Right lobe of liver (tissue), 6 donors: ENCODE measurements around the gene ADGRF1. TPM values are rescaled to one million over a fixed set of nuclear protein-coding genes. Genes with fewer than 3 reads are reported as not detected.
A peak's percentile ranks its signal among the peaks of the same experiment; 100 is the strongest.

ENCODE experiments used
- ATAC-seq, 4 donors: fragments of 200-7000 bp; cut with Tn5 transposase; one replicate each; pipeline ENCODE4 v1.9.1; 2020; ENCODE audit warnings: mild to moderate bottlenecking in 4 of 4, moderate library complexity in 4 of 4
- DNase-seq, 3 donors: peaks; one replicate each; pipeline ENCODE4 v3.0.0-alpha.2; 2020
- H3K27ac ChIP-seq, 3 donors: fragments of 200-600 bp; one replicate each; pipeline ENCODE4 v1.8.0; 2022
- H3K27me3 ChIP-seq, 2 donors: fragments of 200-600 bp; one replicate each; pipeline ENCODE4 v1.8.0; 2022
- H3K36me3 ChIP-seq, 4 donors: fragments of 200-600 bp; sonication (generic) in 1 of 4; one replicate each; pipeline versions ENCODE4 v1.5.1 to v1.8.0; 2017 to 2022; ENCODE audit warnings: control low read depth in 1 of 4
- H3K4me1 ChIP-seq, 4 donors: fragments of 200-600 bp; sonication (generic) in 1 of 4; one replicate each; pipeline versions ENCODE4 v1.5.1 to v1.8.0; 2017 to 2022; ENCODE audit warnings: control low read depth in 1 of 4
- H3K4me3 ChIP-seq, 3 donors: fragments of 200-600 bp; one replicate each; pipeline ENCODE4 v1.8.0; 2022
- H3K9me3 ChIP-seq, 4 donors: fragments of 200-600 bp; sonication (generic) in 1 of 4; one replicate each; pipeline versions ENCODE4 v1.5.1 to v1.8.0; 2017 to 2022; ENCODE audit warnings: control low read depth in 1 of 4
- CTCF ChIP-seq, 4 donors: fragments of 200-600 bp in 3 of 4; fragments of 450-650 bp in 1 of 4; IDR thresholded peaks; one replicate each; pipeline versions ENCODE4 v1.5.1 to v1.8.0; 2016 to 2022; ENCODE audit warnings: antibody characterized with exemption in 4 of 4, mild to moderate bottlenecking in 2 of 4
- POLR2A ChIP-seq: fragments of 450-650 bp; IDR thresholded peaks from one replicate; pipeline ENCODE4 v1.6.1; 2017; ENCODE audit warnings: antibody characterized with exemption, mild to moderate bottlenecking
- WGBS: methylation state at CpG from one replicate; pipeline ENCODE4 v1.1.6; 2018; ENCODE audit warnings: low coverage, low lambda C conversion rate; ENCODE audit not compliant: insufficient coverage; ENCODE audit errors: missing lambda C conversion rate; 5-methylcytosine and 5-hydroxymethylcytosine counted together
- intact Hi-C, 2 donors: fragments of 100-400 bp; cut with DNase I; formaldehyde crosslinking; loops; one replicate each; pipeline versions ENCODE4 v1.11.2 to v1.14.1; 2022
- total RNA-seq, 6 experiments: library from RNA; depleted of rRNA in 2 of 6; stranded (reverse); fragments of >200 nt in 2 of 6; fragmentation: NEBNext Ultra II Directional in 3 of 6; extraction: Animal tissue kit (Norgen Biotek cat#: 25700) in 3 of 6; gene quantifications; one replicate each; pipeline versions ENCODE4 v1.1.0 to v1.2.4, GENCODE V29; 2016 to 2023
- donor health status: DM: no; HTN: yes; CAD: no.
- donor health status: DM: no; HTN: no; CAD: no.
- donor health status: DM: no; HTN: no; CAD: no.
- donor health status: DM: no; HTN: yes; CAD: no.
- donor health status: DM: no; HTN: yes; CAD: no.

ADGRF1 gene
- total RNA-seq, 6 experiments from 2014 or later: not detected

- no peaks in the 10 kb centered on the region for H3K27me3 ChIP-seq
- DNase-seq (no peak), ATAC-seq (no peak)
- H3K9me3 ChIP-seq: no peaks in the 10 kb centered on the region
- no peak overlapping the region for H3K4me3 ChIP-seq
- intact Hi-C loops: no loop called here
- TF ChIP-seq CTCF (IDR thresholded peaks at IDR 0.05): no peak
- no peak for TF ChIP-seq POLR2A
- WGBS: 69% methylated on average over 5 of the region's 8 CpGs
- H3K27ac ChIP-seq: no peak overlapping the region
- no peaks in the 10 kb centered on the region for H3K36me3 ChIP-seq
- H3K4me1 ChIP-seq: no peaks in the 10 kb centered on the region
Measured at GRCh38 chr6:47028835-47029360, 13.2 kb downstream of the ADGRF1 start.

- DNase-seq (no peak), ATAC-seq (no peak)
- H3K4me1 ChIP-seq: no peaks in the 10 kb centered on the region
- no peaks in the 10 kb centered on the region for H3K9me3 ChIP-seq
- H3K27ac ChIP-seq: no peak overlapping the region
- H3K36me3 ChIP-seq: no peaks in the 10 kb centered on the region
- intact Hi-C loops: no loop called here
- TF ChIP-seq POLR2A (no peak), CTCF (IDR thresholded peaks at IDR 0.05) (no peak)
- no peak overlapping the region for H3K4me3 ChIP-seq
- 75% methylated on average over 3 of the region's 3 CpGs for WGBS
- H3K27me3 ChIP-seq: no peaks in the 10 kb centered on the region
Measured at GRCh38 chr6:47027315-47027714, 14.8 kb downstream of the ADGRF1 start.

- Histone ChIP-seq H3K27ac (no peak overlapping the region), H3K36me3 (no peaks in the 10 kb centered on the region), H3K27me3 (no peaks in the 10 kb centered on the region), H3K4me1 (no peaks in the 10 kb centered on the region), H3K4me3 (no peak overlapping the region), H3K9me3 (no peaks in the 10 kb centered on the region)
- TF ChIP-seq POLR2A (no peak), CTCF (IDR thresholded peaks at IDR 0.05) (no peak)
- 61% methylated on average over 3 of the region's 5 CpGs for WGBS
- intact Hi-C loops: no loop called here
- no peak for ATAC-seq
- no peak for DNase-seq
Measured at GRCh38 chr6:47026679-47027078, 15.5 kb downstream of the ADGRF1 start.

- intact Hi-C loops: no loop called here
- WGBS: 57% methylated on average over 1 of the region's 1 CpG
- H3K27ac ChIP-seq: no peak overlapping the region
Measured at GRCh38 chr6:47023573-47023972, 18.6 kb downstream of the ADGRF1 start.

More at GRCh38 chr6:47023573-47023972, 18.6 kb downstream of the ADGRF1 start:
- Histone ChIP-seq H3K4me3 (no peak overlapping the region), H3K4me1 (no peaks in the 10 kb centered on the region), H3K36me3 (no peaks in the 10 kb centered on the region), H3K9me3 (no peaks in the 10 kb centered on the region), H3K27me3 (no peaks in the 10 kb centered on the region)
- TF ChIP-seq POLR2A (no peak), CTCF (IDR thresholded peaks at IDR 0.05) (no peak)
- ATAC-seq (peak in 1 of 4 donors; percentile 13), DNase-seq (no peak)
